Measurements from ENCODE around the gene NRDE2. TPM values are rescaled to one million over a fixed set of nuclear protein-coding genes. Genes with fewer than 3 reads are reported as not detected.
"Not testable (repeated sequence)": the region's sequence is repeated elsewhere in the genome, so short reads cannot be mapped to it uniquely, and the experiment has no call there.

NRDE2 gene
- total and polyA plus RNA-seq, 4 donors = 5.6 to 20.0 (median 13.7) TPM

DNA sequence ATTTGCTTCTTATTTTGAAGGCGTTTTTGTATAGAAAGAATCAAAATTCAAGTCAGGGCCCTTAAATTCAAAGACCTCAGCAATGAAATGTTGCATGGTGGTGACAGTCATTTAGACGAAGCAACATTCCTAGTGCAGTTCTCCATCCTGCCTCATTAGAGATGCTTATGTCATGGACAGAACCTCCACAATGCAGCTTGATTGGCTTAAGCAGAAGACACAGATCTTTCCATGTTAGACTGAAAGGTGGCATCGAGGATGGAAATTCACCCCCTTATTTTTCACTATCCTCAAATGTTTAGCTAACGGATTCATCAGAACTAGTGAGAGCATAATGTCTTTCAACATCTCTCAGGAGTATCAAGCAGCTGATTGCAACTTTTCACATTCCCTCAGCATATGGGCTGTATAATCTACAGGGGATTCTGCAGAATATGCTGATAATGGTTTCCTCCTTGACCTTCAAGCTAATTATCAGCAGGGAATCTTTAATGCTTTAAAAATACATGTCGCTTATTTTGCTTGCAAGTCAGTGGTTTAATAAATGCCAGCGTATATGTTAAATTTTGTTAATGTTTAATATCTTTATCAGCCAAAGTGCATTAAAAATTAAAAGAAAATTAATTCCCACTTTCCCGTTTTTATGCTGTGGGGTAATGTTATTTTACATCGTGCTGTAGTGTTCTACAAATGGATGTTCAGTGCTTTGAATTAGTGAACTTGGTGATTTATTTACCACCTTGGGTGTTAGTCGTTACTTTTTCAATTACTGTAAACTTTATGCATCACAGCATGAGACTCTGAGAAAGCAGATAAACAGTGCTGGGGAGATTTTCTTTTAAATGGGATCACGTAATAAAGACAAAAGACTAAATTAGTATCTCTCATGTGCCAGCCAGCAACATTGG is 12.8 kb upstream of the NRDE2 start (continued):
- TF ChIP-seq, protein P1, sequence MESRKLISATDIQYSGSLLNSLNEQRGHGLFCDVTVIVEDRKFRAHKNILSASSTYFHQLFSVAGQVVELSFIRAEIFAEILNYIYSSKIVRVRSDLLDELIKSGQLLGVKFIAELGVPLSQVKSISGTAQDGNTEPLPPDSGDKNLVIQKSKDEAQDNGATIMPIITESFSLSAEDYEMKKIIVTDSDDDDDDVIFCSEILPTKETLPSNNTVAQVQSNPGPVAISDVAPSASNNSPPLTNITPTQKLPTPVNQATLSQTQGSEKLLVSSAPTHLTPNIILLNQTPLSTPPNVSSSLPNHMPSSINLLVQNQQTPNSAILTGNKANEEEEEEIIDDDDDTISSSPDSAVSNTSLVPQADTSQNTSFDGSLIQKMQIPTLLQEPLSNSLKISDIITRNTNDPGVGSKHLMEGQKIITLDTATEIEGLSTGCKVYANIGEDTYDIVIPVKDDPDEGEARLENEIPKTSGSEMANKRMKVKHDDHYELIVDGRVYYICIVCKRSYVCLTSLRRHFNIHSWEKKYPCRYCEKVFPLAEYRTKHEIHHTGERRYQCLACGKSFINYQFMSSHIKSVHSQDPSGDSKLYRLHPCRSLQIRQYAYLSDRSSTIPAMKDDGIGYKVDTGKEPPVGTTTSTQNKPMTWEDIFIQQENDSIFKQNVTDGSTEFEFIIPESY (IDR thresholded peaks at IDR 0.05) = no peak

DNA sequence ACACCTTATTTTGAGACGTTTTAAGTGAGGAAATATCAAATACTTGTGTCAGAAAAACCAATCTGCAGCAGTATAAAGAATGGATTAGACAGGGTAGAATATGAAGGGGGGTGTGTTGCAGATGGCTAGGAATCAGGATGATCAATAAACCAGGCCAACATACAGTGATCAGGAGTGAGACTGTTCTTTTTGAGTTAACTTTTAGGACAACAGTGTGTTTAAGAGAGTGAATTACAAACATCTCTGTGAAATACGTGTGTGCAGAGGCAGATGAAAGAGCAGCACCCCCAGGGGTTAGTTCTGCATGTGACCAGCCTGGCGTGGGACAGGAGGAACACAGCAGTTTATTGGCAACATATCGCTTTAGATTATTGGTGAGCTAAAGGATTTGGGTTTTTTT is 10.6 kb upstream of the NRDE2 start:
- Histone ChIP-seq H3K27me3 (ENCODE audit: control insufficient read depth in 4 of 4, insufficient read depth in 4 of 4, low read length in 3 of 4) (no peaks in the 10 kb centered on the region), H3K9ac (ENCODE audit: low read depth in 1 of 2, low read length in 2 of 2) (no peak overlapping the region), H3K4me3 (ENCODE audit: low read depth in 1 of 3, low read length in 3 of 3) (no peak overlapping the region), H3K4me1 (ENCODE audit: control insufficient read depth in 4 of 4, insufficient read depth in 4 of 4, low read length in 3 of 4) (no peaks in the 10 kb centered on the region), H3K36me3 (ENCODE audit: control insufficient read depth in 4 of 4, insufficient read depth in 3 of 4, low read depth in 1 of 4, low read length in 3 of 4) (no peaks in the 10 kb centered on the region), H3K9me3 (ENCODE audit: control insufficient read depth in 4 of 4, low read length in 3 of 4) (no peaks in the 10 kb centered on the region), H3K27ac (ENCODE audit: low read depth in 1 of 2, low read length in 2 of 2) (no peak overlapping the region)
- TF ChIP-seq, protein P2, sequence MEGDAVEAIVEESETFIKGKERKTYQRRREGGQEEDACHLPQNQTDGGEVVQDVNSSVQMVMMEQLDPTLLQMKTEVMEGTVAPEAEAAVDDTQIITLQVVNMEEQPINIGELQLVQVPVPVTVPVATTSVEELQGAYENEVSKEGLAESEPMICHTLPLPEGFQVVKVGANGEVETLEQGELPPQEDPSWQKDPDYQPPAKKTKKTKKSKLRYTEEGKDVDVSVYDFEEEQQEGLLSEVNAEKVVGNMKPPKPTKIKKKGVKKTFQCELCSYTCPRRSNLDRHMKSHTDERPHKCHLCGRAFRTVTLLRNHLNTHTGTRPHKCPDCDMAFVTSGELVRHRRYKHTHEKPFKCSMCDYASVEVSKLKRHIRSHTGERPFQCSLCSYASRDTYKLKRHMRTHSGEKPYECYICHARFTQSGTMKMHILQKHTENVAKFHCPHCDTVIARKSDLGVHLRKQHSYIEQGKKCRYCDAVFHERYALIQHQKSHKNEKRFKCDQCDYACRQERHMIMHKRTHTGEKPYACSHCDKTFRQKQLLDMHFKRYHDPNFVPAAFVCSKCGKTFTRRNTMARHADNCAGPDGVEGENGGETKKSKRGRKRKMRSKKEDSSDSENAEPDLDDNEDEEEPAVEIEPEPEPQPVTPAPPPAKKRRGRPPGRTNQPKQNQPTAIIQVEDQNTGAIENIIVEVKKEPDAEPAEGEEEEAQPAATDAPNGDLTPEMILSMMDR (IDR thresholded peaks at IDR 0.05; ENCODE audit: low read depth, low read length, missing input control) = no peak
- no peak for TF ChIP-seq HNF4A (conservative IDR thresholded peaks at IDR 0.05)
- no peak for TF ChIP-seq FOXA1 (IDR thresholded peaks at IDR 0.05)
- TF ChIP-seq, protein P1 (IDR thresholded peaks at IDR 0.05) = no peak
- no peak for DNase-seq (ENCODE audit: low spot score)
- WGBS = 58% methylated on average over 4 of the region's 4 CpGs

DNA sequence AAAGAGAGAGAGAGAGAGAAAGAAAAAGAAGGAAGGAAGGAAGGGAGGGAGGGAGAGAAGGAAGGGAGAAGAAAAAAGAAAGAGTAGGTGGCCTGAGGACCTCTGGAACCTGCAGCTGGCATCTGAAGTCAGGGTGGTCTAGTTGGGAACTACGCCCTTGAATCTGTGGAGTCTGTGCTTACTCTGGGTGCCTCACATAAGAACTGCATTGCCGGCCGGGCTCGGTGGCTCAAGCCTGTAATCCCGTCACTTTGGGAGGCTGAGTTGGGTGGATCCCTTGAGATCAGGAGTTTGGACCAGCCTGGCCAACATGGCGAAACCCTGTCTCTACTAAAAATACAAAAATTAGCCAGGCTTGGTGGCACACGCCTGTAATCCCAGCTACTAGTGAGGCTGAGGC is 10.0 kb upstream of the NRDE2 start:
- H3K9ac ChIP-seq (ENCODE audit: low read depth in 1 of 2, low read length in 2 of 2) = no peak overlapping the region
- no peak for TF ChIP-seq RXRA (IDR thresholded peaks at IDR 0.05)
- no peak for TF ChIP-seq EGR1 (IDR thresholded peaks at IDR 0.05; ENCODE audit: low read depth in 2 of 2)
- no peak for TF ChIP-seq TAF1 (conservative IDR thresholded peaks at IDR 0.05)
- TF ChIP-seq JUND (IDR thresholded peaks at IDR 0.05) = no peak
- TF ChIP-seq, protein P2 (IDR thresholded peaks at IDR 0.05; ENCODE audit: low read depth, low read length, missing input control) = no peak
- TF ChIP-seq, protein P1 (IDR thresholded peaks at IDR 0.05) = no peak

DNA sequence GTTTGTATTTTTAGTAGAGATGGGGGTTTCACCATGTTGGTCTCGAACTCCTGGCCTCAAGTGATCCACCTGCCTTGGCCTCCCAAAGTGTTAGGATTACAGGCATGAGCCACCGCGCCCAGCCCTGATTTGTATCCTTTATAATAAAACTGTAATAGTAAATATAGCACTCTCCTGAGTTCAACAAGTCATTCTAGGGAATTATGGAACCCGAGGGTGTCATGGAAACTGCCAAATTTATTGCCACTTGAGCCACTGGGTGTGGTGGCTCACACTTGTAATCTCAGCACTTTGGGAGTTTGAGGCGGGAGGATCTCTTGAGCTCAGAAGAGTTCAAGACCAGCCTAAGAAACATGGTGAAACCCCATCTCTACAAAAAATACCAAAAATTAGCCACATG is 9.5 kb upstream of the NRDE2 start:
- not testable (repeated sequence) for H3K4me1 ChIP-seq (ENCODE audit: control insufficient read depth in 4 of 4, insufficient read depth in 4 of 4, low read length in 3 of 4); H3K4me3 ChIP-seq (ENCODE audit: low read depth in 1 of 3, low read length in 3 of 3); H3K27ac ChIP-seq (ENCODE audit: low read depth in 1 of 2, low read length in 2 of 2); H3K36me3 ChIP-seq (ENCODE audit: control insufficient read depth in 4 of 4, insufficient read depth in 3 of 4, low read depth in 1 of 4, low read length in 3 of 4); H3K9me3 ChIP-seq (ENCODE audit: control insufficient read depth in 4 of 4, low read length in 3 of 4); H3K27me3 ChIP-seq (ENCODE audit: control insufficient read depth in 4 of 4, insufficient read depth in 4 of 4, low read length in 3 of 4); DNase-seq (ENCODE audit: low spot score); H3K9ac ChIP-seq (ENCODE audit: low read depth in 1 of 2, low read length in 2 of 2)
- WGBS = 69% methylated on average over 5 of the region's 5 CpGs

More for the DNA sequence above, 10.0 kb upstream of the NRDE2 start:
- no peak overlapping the region for H3K27ac ChIP-seq (ENCODE audit: low read depth in 1 of 2, low read length in 2 of 2)
- no peaks in the 10 kb centered on the region for H3K4me1 ChIP-seq (ENCODE audit: control insufficient read depth in 4 of 4, insufficient read depth in 4 of 4, low read length in 3 of 4)
- WGBS = 92% methylated on average over 7 of the region's 7 CpGs
- H3K9me3 ChIP-seq (ENCODE audit: control insufficient read depth in 4 of 4, low read length in 3 of 4) = no peaks in the 10 kb centered on the region
- no peaks in the 10 kb centered on the region for H3K27me3 ChIP-seq (ENCODE audit: control insufficient read depth in 4 of 4, insufficient read depth in 4 of 4, low read length in 3 of 4)
- no peaks in the 10 kb centered on the region for H3K36me3 ChIP-seq (ENCODE audit: control insufficient read depth in 4 of 4, insufficient read depth in 3 of 4, low read depth in 1 of 4, low read length in 3 of 4)
- no peak overlapping the region for H3K4me3 ChIP-seq (ENCODE audit: low read depth in 1 of 3, low read length in 3 of 3)
- DNase-seq (ENCODE audit: low spot score) = no peak
